AG09319 (cell line): ENCODE measurements around the gene PCNX2.

Experiments
- DNase-seq: peaks from one replicate; pipeline ENCODE4 v3.0.0-alpha.2; 2010; ENCODE audit warnings: low read depth; ENCODE audit errors: extremely low read depth
- TF ChIP-seq, protein P1 (sequence below): IDR thresholded peaks from 2 replicates; pipeline ENCODE4 v1.5.1; 2011; ENCODE audit warnings: low read depth, mild to moderate bottlenecking, inconsistent platforms, low read length, moderate library complexity

PCNX2 gene

DNA sequence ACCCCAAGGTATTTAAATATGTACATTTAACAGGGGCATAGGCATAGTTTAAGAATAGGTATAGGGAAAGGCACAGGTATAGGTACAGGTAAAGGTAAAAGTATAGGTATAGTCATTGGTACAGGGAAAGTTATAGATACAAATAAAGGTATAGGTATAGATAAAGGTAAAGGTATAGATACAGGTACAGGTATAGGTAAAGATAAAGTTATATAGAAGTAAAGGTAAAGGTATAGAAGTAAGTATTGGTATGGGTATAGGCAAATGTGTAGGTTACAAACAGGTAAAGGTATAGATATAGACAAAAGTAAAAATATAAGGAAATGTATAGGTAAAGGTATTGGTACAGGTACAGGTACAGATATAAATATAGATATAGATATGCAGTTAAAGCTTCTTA is 137.2 kb downstream of the PCNX2 start:
- no peak for DNase-seq
- TF ChIP-seq, protein P1, sequence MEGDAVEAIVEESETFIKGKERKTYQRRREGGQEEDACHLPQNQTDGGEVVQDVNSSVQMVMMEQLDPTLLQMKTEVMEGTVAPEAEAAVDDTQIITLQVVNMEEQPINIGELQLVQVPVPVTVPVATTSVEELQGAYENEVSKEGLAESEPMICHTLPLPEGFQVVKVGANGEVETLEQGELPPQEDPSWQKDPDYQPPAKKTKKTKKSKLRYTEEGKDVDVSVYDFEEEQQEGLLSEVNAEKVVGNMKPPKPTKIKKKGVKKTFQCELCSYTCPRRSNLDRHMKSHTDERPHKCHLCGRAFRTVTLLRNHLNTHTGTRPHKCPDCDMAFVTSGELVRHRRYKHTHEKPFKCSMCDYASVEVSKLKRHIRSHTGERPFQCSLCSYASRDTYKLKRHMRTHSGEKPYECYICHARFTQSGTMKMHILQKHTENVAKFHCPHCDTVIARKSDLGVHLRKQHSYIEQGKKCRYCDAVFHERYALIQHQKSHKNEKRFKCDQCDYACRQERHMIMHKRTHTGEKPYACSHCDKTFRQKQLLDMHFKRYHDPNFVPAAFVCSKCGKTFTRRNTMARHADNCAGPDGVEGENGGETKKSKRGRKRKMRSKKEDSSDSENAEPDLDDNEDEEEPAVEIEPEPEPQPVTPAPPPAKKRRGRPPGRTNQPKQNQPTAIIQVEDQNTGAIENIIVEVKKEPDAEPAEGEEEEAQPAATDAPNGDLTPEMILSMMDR = no peak

DNA sequence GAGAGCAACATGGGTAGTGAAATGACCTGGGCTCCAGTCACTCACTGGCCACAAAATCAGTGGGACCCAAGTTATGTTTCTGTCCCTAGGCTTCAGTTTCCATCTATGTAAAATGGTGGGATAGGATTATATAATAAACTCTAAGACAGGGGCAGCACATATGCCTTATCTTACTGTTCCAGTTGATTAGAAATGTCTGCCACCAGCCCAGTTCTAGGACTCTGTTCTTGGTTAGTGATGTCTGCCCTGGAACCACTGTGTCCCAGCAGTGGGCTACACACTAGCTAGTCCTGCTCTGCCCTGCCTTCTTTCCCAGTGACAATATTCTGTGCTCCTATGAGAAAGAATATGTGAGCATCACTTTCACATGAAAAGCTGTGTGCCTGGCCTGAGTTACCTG is 138.3 kb downstream of the PCNX2 start:
- TF ChIP-seq, protein P1 = no peak

DNA sequence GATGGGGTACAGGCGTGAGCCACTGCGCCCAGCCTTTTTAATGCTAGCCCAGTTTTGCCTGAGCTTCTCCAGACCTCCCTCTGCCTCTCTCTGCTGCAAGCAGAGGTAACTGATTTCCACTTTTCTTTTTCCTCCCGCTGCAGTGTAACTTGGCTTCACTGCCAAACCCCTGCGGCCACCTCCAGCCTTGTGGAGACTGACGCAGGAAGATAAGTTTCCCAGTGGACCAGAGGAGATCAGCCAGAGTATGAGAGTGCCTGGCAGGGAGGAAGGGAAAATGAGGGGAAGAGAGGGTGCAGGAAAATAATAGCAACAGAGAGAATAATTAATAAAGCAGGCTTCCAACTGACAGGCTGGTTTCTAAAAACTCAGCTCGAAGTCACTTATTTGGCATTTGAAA is 143.7 kb downstream of the PCNX2 start:
- DNase-seq = no peak
- TF ChIP-seq, protein P1 = no peak

More for the DNA sequence above, 138.3 kb downstream of the PCNX2 start:
- DNase-seq = no peak

DNA sequence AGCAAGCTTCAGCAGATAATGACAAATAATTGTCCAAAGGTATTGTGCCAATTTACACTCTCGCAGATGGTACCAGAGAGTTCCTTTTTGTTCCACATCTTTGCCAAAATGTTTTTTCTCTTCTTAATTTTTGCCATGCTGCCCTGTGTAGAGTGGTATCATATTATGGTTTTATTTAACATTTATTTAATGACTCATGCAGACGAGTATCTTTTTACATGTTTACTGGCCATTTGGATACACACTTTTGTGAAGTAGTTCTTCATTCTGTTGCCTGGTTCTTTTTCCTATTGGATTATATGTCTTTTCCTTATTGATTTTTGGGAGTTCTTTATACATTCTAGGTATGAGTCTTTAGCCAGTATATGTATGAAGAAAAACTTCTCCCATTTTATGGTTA is 151.1 kb downstream of the PCNX2 start:
- TF ChIP-seq, protein P1 = no peak

DNA sequence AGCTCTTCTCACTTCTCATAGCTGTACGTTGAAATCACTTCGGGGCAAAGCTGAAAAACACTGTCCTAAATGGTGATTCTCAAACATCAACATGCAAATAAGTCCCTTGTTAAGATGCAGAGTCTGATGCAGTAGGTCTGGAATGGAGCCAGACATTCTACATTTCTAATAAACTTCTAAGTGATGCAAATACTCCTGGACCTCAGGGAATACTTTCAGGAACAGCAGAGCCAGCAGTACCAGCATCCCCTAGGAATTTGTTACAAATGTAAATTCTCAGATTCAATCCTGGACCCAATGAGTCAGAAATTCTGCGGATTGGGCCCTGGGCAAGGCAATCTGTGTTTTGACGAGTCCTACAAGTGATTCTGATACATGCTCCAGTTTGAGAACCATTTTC is 152.3 kb downstream of the PCNX2 start:
- TF ChIP-seq, protein P1 = no peak
- no peak for DNase-seq

More for the DNA sequence above, 151.1 kb downstream of the PCNX2 start:
- DNase-seq = no peak

DNA sequence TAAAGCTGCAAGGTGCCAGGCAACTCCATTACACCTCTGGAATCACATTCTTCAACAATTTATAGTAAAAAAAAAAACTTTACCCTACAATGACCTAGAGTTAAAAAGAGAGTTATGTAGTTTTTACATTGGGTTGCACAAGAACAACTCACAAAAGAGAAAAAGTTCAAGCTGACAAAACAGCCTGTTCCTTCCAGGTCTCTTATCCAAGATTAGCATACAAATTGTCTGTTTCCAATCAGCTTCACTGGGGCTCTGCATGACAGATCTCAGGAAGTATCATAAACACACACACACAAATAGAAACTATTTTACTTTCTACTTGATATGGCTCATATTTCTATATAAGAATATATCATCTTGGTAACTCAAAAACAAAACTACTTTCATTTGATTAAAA is 154.6 kb downstream of the PCNX2 start:
- TF ChIP-seq, protein P1 = no peak
- peak; percentile 59 for DNase-seq

DNA sequence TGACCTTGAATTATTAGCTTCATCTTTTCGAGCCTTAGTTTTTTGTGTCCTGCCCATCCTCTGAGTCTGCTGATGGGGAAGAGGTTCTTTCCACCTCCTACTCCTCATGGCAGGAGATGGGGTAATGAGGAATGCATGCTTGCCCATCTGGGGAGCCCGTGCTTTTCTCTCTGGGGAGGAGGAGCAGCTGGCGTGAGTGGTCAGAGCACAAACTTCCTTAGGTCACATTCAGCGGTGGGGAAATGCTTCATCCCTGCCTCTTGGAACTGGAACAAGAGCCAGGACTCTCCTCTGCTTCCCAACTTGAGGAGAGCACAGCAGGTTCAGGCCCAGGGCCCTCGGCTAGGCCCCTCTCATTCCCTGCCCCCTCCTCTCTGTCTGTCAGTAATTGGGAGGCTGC is 155.0 kb downstream of the PCNX2 start:
- DNase-seq = peak; percentile 14

More for the DNA sequence above, 155.0 kb downstream of the PCNX2 start:
- TF ChIP-seq, protein P1 = no peak
